SH-SY5Y (cell line): ENCODE measurements around the gene TNFRSF18.

Experiments
- GATA2 ChIP-seq: IDR thresholded peaks from 2 replicates; pipeline ENCODE4 v1.6.1; 2011; ENCODE audit warnings: mild to moderate bottlenecking, low read depth, low read length
- GATA3 ChIP-seq: IDR thresholded peaks from 2 replicates; pipeline ENCODE4 v1.6.1; 2011; ENCODE audit warnings: low read depth, mild to moderate bottlenecking, low read length, moderate library complexity

DNA sequence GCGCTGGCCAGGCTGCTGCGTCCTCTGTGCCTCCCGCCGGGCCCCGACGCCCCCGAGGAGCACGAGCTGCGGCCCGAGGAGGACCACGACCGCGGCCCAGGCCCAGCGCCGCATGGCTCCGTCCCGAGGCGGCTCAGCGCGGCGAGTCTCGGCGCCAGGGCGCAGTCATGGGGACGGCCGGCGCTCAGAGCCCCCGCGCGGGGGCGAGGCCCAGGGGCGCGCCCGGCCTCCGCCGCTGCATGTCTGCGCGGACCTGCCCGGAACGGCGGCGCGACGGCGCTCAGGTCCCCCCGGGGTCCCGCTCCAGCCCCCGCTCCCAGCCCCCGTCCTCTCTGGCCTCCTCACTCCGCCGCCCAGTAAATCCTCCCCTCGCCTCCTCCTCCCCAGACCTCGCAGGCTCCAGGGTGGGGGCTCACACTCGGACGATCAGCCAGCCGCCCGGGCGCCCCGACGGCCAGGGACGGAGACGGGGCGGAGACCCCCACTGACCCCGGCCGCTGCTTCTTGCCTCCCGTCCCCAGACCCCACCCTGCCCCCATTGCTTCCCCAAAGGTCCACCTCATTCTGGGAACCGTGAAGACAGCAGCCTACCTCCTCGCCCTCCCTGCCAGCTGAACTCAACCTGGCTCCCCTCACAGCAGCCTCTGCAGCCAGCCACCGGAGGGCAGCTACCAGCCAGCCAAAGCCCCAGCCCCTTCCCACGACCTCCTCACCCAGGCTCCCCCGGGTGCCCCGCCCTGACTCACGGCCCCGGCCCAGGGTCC, 40.4 kb upstream of the TNFRSF18 start, which contains the start of gene C1QTNF12:
- TF ChIP-seq GATA2 (no peak), GATA3 (no peak)
